Astrocyte (in vitro differentiated cells and primary cell): ENCODE measurements around the gene LDLRAD4. TPM values are rescaled to one million over a fixed set of nuclear protein-coding genes. Genes with fewer than 3 reads are reported as not detected.

Source experiments
- DNase-seq: peaks from one replicate; pipeline ENCODE4 v3.0.0-alpha.2; 2010; ENCODE audit warnings: low read depth
- FAIRE-seq: peaks from 2 replicates; lab custom pipeline; 2011; peaks lifted over from hg19 to GRCh38; lab: Jason Lieb, UNC
- H2AFZ ChIP-seq: 2 replicates; pipeline ENCODE4 v1.6.0; 2012; ENCODE audit warnings: low read depth, low read length, inconsistent platforms
- H3K27ac ChIP-seq: 2 replicates; pipeline ENCODE4 v1.5.1; 2011; ENCODE audit warnings: low read depth, low read length, inconsistent platforms
- H3K27me3 ChIP-seq: 2 replicates; pipeline ENCODE4 v1.6.0; 2011; ENCODE audit warnings: low read length, inconsistent platforms; ENCODE audit not compliant: insufficient read depth
- H3K36me3 ChIP-seq: 2 replicates; pipeline ENCODE4 v1.5.1; 2011; ENCODE audit warnings: low read length, inconsistent platforms; ENCODE audit not compliant: insufficient read depth
- H3K4me1 ChIP-seq: 2 replicates; pipeline ENCODE4 v1.5.1; 2011; ENCODE audit warnings: low read length, inconsistent platforms; ENCODE audit not compliant: insufficient read depth
- H3K4me2 ChIP-seq: 2 replicates; pipeline ENCODE4 v1.6.0; 2012; ENCODE audit warnings: low read length, inconsistent platforms
- H3K4me3 ChIP-seq: 2 replicates; pipeline ENCODE4 v1.5.1; 2011; ENCODE audit warnings: low read depth, mild to moderate bottlenecking, low read length, inconsistent platforms; ENCODE audit not compliant: insufficient read depth
- H3K79me2 ChIP-seq: 2 replicates; pipeline ENCODE4 v1.6.0; 2012; ENCODE audit warnings: mild to moderate bottlenecking, low read length, inconsistent platforms; ENCODE audit not compliant: insufficient read depth
- H3K9ac ChIP-seq: 2 replicates; pipeline ENCODE4 v1.6.0; 2012; ENCODE audit warnings: mild to moderate bottlenecking, low read length, inconsistent platforms
- H3K9me3 ChIP-seq: 2 replicates; pipeline ENCODE4 v1.5.1; 2012; ENCODE audit warnings: low read depth, mild to moderate bottlenecking, low read length, inconsistent platforms; ENCODE audit not compliant: insufficient read depth
- H4K20me1 ChIP-seq: 2 replicates; pipeline ENCODE4 v1.6.0; 2012; ENCODE audit warnings: low read length, inconsistent platforms; ENCODE audit not compliant: insufficient read depth
- H3K27ac Mint-ChIP-seq: one replicate; pipeline ENCODE4 v1.8.0; 2021; ENCODE audit warnings: mild to moderate bottlenecking, mixed read lengths; ENCODE audit not compliant: unreplicated experiment
- H3K27me3 Mint-ChIP-seq: one replicate; pipeline ENCODE4 v1.8.0; 2021; ENCODE audit warnings: low read depth, mixed read lengths; ENCODE audit not compliant: unreplicated experiment
- H3K36me3 Mint-ChIP-seq: one replicate; pipeline ENCODE4 v1.8.0; 2021; ENCODE audit warnings: low read depth, mixed read lengths; ENCODE audit not compliant: unreplicated experiment
- H3K4me1 Mint-ChIP-seq: one replicate; pipeline ENCODE4 v1.8.0; 2021; ENCODE audit warnings: low read depth, mixed read lengths; ENCODE audit not compliant: unreplicated experiment
- H3K4me3 Mint-ChIP-seq: one replicate; pipeline ENCODE4 v1.8.0; 2021; ENCODE audit warnings: mild to moderate bottlenecking, moderate library complexity, mixed read lengths; ENCODE audit not compliant: unreplicated experiment
- H3K9me3 Mint-ChIP-seq: one replicate; pipeline ENCODE4 v1.8.0; 2021; ENCODE audit warnings: mild to moderate bottlenecking, mixed read lengths; ENCODE audit not compliant: unreplicated experiment
- CTCF ChIP-seq: IDR thresholded peaks from 2 replicates; pipeline ENCODE4 v1.5.1; 2011; ENCODE audit warnings: low read depth, mild to moderate bottlenecking, inconsistent platforms, low read length, moderate library complexity; ENCODE audit not compliant: insufficient read depth
- EZH2 ChIP-seq: IDR thresholded peaks from 2 replicates; pipeline ENCODE4 v1.6.1; 2012; ENCODE audit warnings: mild to moderate bottlenecking, low read length, inconsistent platforms; ENCODE audit not compliant: insufficient read depth
- total RNA-seq: library from RNA; stranded (reverse); gene quantifications from 2 replicates; pipeline ENCODE4 v1.2.1, GENCODE V29; 2021

Gene LDLRAD4
- total RNA-seq, 1 donor from 2014 or later, result 26.0 TPM

- H3K4me1 ChIP-seq, result no peaks in the 10 kb centered on the region
- Mint-ChIP-seq H3K27ac (no peak overlapping the region), H3K36me3 (peaks cover 21% of the 10 kb centered on the region), H3K27me3 (peaks cover 14% of the 10 kb centered on the region), H3K4me3 (no peak overlapping the region), H3K4me1 (peaks cover 3% of the 10 kb centered on the region), H3K9me3 (peaks cover 5% of the 10 kb centered on the region)
- H3K36me3 ChIP-seq, result no peaks in the 10 kb centered on the region
- no peak overlapping the region for H3K4me3 ChIP-seq
- no peaks in the 10 kb centered on the region for H3K79me2 ChIP-seq
- no peak overlapping the region for H3K27ac ChIP-seq
- H3K27me3 ChIP-seq, result peaks cover 2% of the 10 kb centered on the region
- no peak overlapping the region for H3K4me2 ChIP-seq
- peaks cover 5% of the 10 kb centered on the region for H3K9me3 ChIP-seq
- no peak for TF ChIP-seq CTCF
- TF ChIP-seq EZH2, result no peak
- H3K9ac ChIP-seq, result no peak overlapping the region
- H4K20me1 ChIP-seq, result no peaks in the 10 kb centered on the region
- H2AFZ ChIP-seq, result no peak overlapping the region
- DNase-seq, result no peak
- FAIRE-seq, result no peak
Measured at GRCh38 chr18:13549880-13550232, 331.3 kb downstream of the LDLRAD4 start.

GRCh38 chr18:13550418-13551304 lies 332.1 kb downstream of the LDLRAD4 start:
- H3K36me3 Mint-ChIP-seq, result peaks cover 15% of the 10 kb centered on the region
- no peaks in the 10 kb centered on the region for H3K4me1 ChIP-seq
- no peak overlapping the region for H3K4me2 ChIP-seq
- H3K27me3 Mint-ChIP-seq, result peaks cover 16% of the 10 kb centered on the region
- H3K79me2 ChIP-seq, result no peaks in the 10 kb centered on the region
- peaks cover 5% of the 10 kb centered on the region for H3K4me1 Mint-ChIP-seq
- TF ChIP-seq EZH2, result no peak
- no peak overlapping the region for H2AFZ ChIP-seq
- peaks cover 2% of the 10 kb centered on the region for H3K27me3 ChIP-seq
- no peak overlapping the region for H3K27ac Mint-ChIP-seq
- H3K9me3 Mint-ChIP-seq, result peaks cover 5% of the 10 kb centered on the region
- no peak overlapping the region for H3K4me3 Mint-ChIP-seq
- H3K9ac ChIP-seq, result no peak overlapping the region
- no peak overlapping the region for H3K27ac ChIP-seq
- peaks cover 5% of the 10 kb centered on the region for H3K9me3 ChIP-seq
- H3K36me3 ChIP-seq, result no peaks in the 10 kb centered on the region
- FAIRE-seq (no peak), DNase-seq (no peak)
- H3K4me3 ChIP-seq, result no peak overlapping the region
- H4K20me1 ChIP-seq, result no peaks in the 10 kb centered on the region

GRCh38 chr18:13551305-13551603 lies 332.7 kb downstream of the LDLRAD4 start:
- no peaks in the 10 kb centered on the region for H3K4me1 ChIP-seq
- no peaks in the 10 kb centered on the region for H3K79me2 ChIP-seq
- H3K4me3 ChIP-seq, result no peak overlapping the region
- Mint-ChIP-seq H3K27me3 (peaks cover 16% of the 10 kb centered on the region), H3K9me3 (peaks cover 5% of the 10 kb centered on the region), H3K4me1 (peaks cover 9% of the 10 kb centered on the region), H3K4me3 (no peak overlapping the region), H3K27ac (no peak overlapping the region), H3K36me3 (peaks cover 15% of the 10 kb centered on the region)
- DNase-seq, result no peak
- H3K4me2 ChIP-seq, result no peak overlapping the region
- no peak overlapping the region for H3K9ac ChIP-seq
- peaks cover 4% of the 10 kb centered on the region for H3K27me3 ChIP-seq
- TF ChIP-seq EZH2, result no peak
- TF ChIP-seq CTCF, result no peak
- H3K27ac ChIP-seq, result no peak overlapping the region
- H3K9me3 ChIP-seq, result peaks cover 5% of the 10 kb centered on the region
- no peaks in the 10 kb centered on the region for H3K36me3 ChIP-seq
- H4K20me1 ChIP-seq, result no peaks in the 10 kb centered on the region
- no peak overlapping the region for H2AFZ ChIP-seq
- no peak for FAIRE-seq
